GM12891 (cell line): ENCODE results near the gene DTWD2.

Source experiments
- POLR2A ChIP-seq: IDR thresholded peaks from 2 replicates; pipeline ENCODE4 v1.6.1; 2011; ENCODE audit warnings: low read depth, low read length, control low read depth
- POLR2AphosphoS5 ChIP-seq: IDR thresholded peaks from 2 replicates; pipeline ENCODE4 v1.6.1; 2011; ENCODE audit warnings: low read depth, low read length, control low read depth

DNA sequence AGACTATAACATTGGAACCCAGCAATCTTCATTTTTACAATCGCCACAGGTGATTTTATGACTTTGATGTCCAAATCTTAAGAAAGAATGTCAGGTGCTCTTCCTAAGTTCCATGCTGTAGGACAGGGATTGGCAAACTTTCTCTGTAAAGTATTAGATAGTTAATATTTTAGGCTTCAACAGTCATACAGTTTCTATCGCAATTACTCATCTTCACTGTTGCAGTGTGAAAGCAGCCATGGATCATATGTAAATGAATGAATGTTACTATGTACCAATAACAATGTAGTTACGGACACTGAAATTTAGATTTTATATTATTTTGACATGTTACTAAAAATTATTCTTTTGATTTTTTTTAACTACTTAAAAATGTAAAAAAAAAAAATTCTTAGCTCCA lies 169.7 kb downstream of the DTWD2 start:
- TF ChIP-seq POLR2AphosphoS5: no peak
- TF ChIP-seq POLR2A: no peak
